AG10803 (cell line): ENCODE results near the gene HSF5.
"Not testable (repeated sequence)": the region's sequence is repeated elsewhere in the genome, so short reads cannot be mapped to it uniquely, and the experiment has no call there.

Source experiments
- DNase-seq: peaks from one replicate; pipeline ENCODE4 v3.0.0; 2010; ENCODE audit warnings: low read depth
- H3K4me3 ChIP-seq: 2 replicates; pipeline ENCODE4 v1.5.1; 2011; ENCODE audit warnings: mild to moderate bottlenecking, low read length, control low read depth
- CTCF ChIP-seq: conservative IDR thresholded peaks from 2 replicates; pipeline ENCODE4 v1.5.1; 2011; ENCODE audit warnings: mild to moderate bottlenecking, low read length, control low read depth, inconsistent platforms

The HSF5 gene

GRCh38 chr17:58498177-58498828 is 10.1 kb upstream of the HSF5 start:
- DNase-seq = no peak
- TF ChIP-seq CTCF = no peak
- H3K4me3 ChIP-seq = no peak overlapping the region

- H3K4me3 ChIP-seq = no peak overlapping the region
- TF ChIP-seq CTCF = no peak
- DNase-seq = no peak
Observed at GRCh38 chr17:58493506-58493905, 5.3 kb upstream of the HSF5 start.

GRCh38 chr17:58492238-58493121 is 4.3 kb upstream of the HSF5 start:
- no peak for DNase-seq
- TF ChIP-seq CTCF = no peak
- no peak overlapping the region for H3K4me3 ChIP-seq

GRCh38 chr17:58491510-58492045 is 3.4 kb upstream of the HSF5 start:
- no peak overlapping the region for H3K4me3 ChIP-seq
- no peak for TF ChIP-seq CTCF
- DNase-seq = no peak

GRCh38 chr17:58488428-58488890 is 251 bp upstream of the HSF5 start:
- no peak overlapping the region for H3K4me3 ChIP-seq
- no peak for DNase-seq
- TF ChIP-seq CTCF = no peak

GRCh38 chr17:58484600-58484999 is 3.6 kb downstream of the HSF5 start:
- no peak overlapping the region for H3K4me3 ChIP-seq
- TF ChIP-seq CTCF = no peak
- DNase-seq = no peak

- DNase-seq = not testable (repeated sequence)
Observed at GRCh38 chr17:58481798-58482197, 6.4 kb downstream of the HSF5 start.

More at GRCh38 chr17:58481798-58482197, 6.4 kb downstream of the HSF5 start:
- H3K4me3 ChIP-seq = not testable (repeated sequence)
